ENCODE data around the gene HCRT. TPM values are rescaled to one million over a fixed set of nuclear protein-coding genes. Genes with fewer than 3 reads are reported as not detected.
A peak's percentile ranks its signal among the peaks of the same experiment; 100 is the strongest.

HCRT gene
- polyA plus RNA-seq, 2 of the 4 experiments (the other 2 are of a cell fraction), result 0.18 TPM; not detected in 1

- TF ChIP-seq, protein P1, sequence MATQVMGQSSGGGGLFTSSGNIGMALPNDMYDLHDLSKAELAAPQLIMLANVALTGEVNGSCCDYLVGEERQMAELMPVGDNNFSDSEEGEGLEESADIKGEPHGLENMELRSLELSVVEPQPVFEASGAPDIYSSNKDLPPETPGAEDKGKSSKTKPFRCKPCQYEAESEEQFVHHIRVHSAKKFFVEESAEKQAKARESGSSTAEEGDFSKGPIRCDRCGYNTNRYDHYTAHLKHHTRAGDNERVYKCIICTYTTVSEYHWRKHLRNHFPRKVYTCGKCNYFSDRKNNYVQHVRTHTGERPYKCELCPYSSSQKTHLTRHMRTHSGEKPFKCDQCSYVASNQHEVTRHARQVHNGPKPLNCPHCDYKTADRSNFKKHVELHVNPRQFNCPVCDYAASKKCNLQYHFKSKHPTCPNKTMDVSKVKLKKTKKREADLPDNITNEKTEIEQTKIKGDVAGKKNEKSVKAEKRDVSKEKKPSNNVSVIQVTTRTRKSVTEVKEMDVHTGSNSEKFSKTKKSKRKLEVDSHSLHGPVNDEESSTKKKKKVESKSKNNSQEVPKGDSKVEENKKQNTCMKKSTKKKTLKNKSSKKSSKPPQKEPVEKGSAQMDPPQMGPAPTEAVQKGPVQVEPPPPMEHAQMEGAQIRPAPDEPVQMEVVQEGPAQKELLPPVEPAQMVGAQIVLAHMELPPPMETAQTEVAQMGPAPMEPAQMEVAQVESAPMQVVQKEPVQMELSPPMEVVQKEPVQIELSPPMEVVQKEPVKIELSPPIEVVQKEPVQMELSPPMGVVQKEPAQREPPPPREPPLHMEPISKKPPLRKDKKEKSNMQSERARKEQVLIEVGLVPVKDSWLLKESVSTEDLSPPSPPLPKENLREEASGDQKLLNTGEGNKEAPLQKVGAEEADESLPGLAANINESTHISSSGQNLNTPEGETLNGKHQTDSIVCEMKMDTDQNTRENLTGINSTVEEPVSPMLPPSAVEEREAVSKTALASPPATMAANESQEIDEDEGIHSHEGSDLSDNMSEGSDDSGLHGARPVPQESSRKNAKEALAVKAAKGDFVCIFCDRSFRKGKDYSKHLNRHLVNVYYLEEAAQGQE (IDR thresholded peaks at IDR 0.05), result no peak
- TF ChIP-seq ZSCAN20 (CRISPR knock-in tag; IDR thresholded peaks at IDR 0.05) (peak; percentile 67; the same call in 1 of the 2 replicates), CTCF (IDR thresholded peaks at IDR 0.05) (peak; percentile 72), HOXA7 (CRISPR knock-in tag; IDR thresholded peaks at IDR 0.05) (no peak), KDM5A (IDR thresholded peaks at IDR 0.05) (no peak), KDM1A (IDR thresholded peaks at IDR 0.05; ENCODE audit: low read depth) (no peak), POLR2AphosphoS2 (conservative IDR thresholded peaks at IDR 0.05; ENCODE audit: low read length) (no peak), POLR2A (IDR thresholded peaks at IDR 0.05; ENCODE audit: low read length) (no peak), GATA3 (IDR thresholded peaks at IDR 0.05; ENCODE audit: borderline replicate concordance) (no peak), FOXS1 (CRISPR knock-in tag; IDR thresholded peaks at IDR 0.05) (no peak), PBX3 (IDR thresholded peaks at IDR 0.05) (no peak), BHLHE40 (IDR thresholded peaks at IDR 0.05; ENCODE audit: low read depth, low read length) (no peak), E2F6 (IDR thresholded peaks at IDR 0.05; ENCODE audit: borderline replicate concordance, low read depth) (peak; percentile 100), SMC3 (IDR thresholded peaks at IDR 0.05) (peak; percentile 59), NFE2L2 (conservative IDR thresholded peaks at IDR 0.05; ENCODE audit: low read length) (no peak), HOXB13 (CRISPR knock-in tag; IDR thresholded peaks at IDR 0.05; ENCODE audit: low read depth) (peak; percentile 78), SREBF2 (IDR thresholded peaks at IDR 0.05) (no peak), TFCP2L1 (CRISPR knock-in tag; IDR thresholded peaks at IDR 0.05) (peak; percentile 68; the same call in 1 of the 2 replicates), RAD21 (conservative IDR thresholded peaks at IDR 0.05 in 1 of 2, IDR thresholded peaks at IDR 0.05 in 1 of 2) (peak; percentile 66 to 68), NR3C1 (IDR thresholded peaks at IDR 0.05) (no peak), CHD2 (IDR thresholded peaks at IDR 0.05; ENCODE audit: low read length, partially characterized antibody) (peak; percentile 39), JUN (IDR thresholded peaks at IDR 0.05) (no peak), EHF (CRISPR knock-in tag; IDR thresholded peaks at IDR 0.05) (0 out of 2 replicates have a peak, but pooled peaks have one; percentile 16), MAZ (IDR thresholded peaks at IDR 0.05; ENCODE audit: borderline replicate concordance, low read depth, low read length) (no peak), MAFK (IDR thresholded peaks at IDR 0.05; ENCODE audit: partially characterized antibody) (no peak), HOXB5 (CRISPR knock-in tag; IDR thresholded peaks at IDR 0.05) (peak; percentile 36; the same call in 1 of the 2 replicates), RARB (CRISPR knock-in tag; IDR thresholded peaks at IDR 0.05) (no peak), NPAS2 (CRISPR knock-in tag; IDR thresholded peaks at IDR 0.05; ENCODE audit: borderline replicate concordance) (no peak; the same call in 1 of the 2 replicates), CBX8 (IDR thresholded peaks at IDR 0.05) (no peak), JUNB (IDR thresholded peaks at IDR 0.05) (no peak), RCOR1 (IDR thresholded peaks at IDR 0.05; ENCODE audit: low read depth, low read length) (no peak), CBX2 (IDR thresholded peaks at IDR 0.05; ENCODE audit: borderline replicate concordance, low read depth) (no peak), RNF2 (IDR thresholded peaks at IDR 0.05; ENCODE audit: borderline replicate concordance, low read depth) (no peak)
- TF ChIP-seq, protein P2, sequence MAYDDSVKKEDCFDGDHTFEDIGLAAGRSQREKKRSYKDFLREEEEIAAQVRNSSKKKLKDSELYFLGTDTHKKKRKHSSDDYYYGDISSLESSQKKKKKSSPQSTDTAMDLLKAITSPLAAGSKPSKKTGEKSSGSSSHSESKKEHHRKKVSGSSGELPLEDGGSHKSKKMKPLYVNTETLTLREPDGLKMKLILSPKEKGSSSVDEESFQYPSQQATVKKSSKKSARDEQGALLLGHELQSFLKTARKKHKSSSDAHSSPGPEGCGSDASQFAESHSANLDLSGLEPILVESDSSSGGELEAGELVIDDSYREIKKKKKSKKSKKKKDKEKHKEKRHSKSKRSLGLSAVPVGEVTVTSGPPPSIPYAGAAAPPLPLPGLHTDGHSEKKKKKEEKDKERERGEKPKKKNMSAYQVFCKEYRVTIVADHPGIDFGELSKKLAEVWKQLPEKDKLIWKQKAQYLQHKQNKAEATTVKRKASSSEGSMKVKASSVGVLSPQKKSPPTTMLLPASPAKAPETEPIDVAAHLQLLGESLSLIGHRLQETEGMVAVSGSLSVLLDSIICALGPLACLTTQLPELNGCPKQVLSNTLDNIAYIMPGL (CRISPR knock-in tag; IDR thresholded peaks at IDR 0.05; ENCODE audit: borderline replicate concordance), result no peak
These were observed 4.1 kb downstream of the HCRT start, which contains the start of gene KCNH4 (continued) for GRCh38 chr17:42180922-42181850.

All from A549 (cell line).